HG02943 (cell line): ENCODE measurements around the gene GNAZ.

ENCODE experiments used
- ATAC-seq: cut with Tn5 transposase; IDR thresholded peaks from one replicate; pipeline ENCODE4 v1.9.1; 2021; ENCODE audit warnings: mild to moderate bottlenecking, low read depth, moderate library complexity; ENCODE audit not compliant: unreplicated experiment

The GNAZ gene

GRCh38 chr22:23147617-23148387, 77.5 kb downstream of the GNAZ start:
- no peak for ATAC-seq

GRCh38 chr22:23149743-23150238, 79.5 kb downstream of the GNAZ start:
- no peak for ATAC-seq

- ATAC-seq, result no peak
These were observed 80.4 kb downstream of the GNAZ start for GRCh38 chr22:23150762-23151161.

GRCh38 chr22:23151827-23152226, 81.5 kb downstream of the GNAZ start:
- ATAC-seq, result no peak

- ATAC-seq, result no peak
These were observed 82.2 kb downstream of the GNAZ start for GRCh38 chr22:23152238-23153114.

- no peak for ATAC-seq
These were observed 83.7 kb downstream of the GNAZ start for GRCh38 chr22:23153994-23154393.

GRCh38 chr22:23154461-23154860, 84.1 kb downstream of the GNAZ start:
- no peak for ATAC-seq

- ATAC-seq, result no peak
These were observed 84.8 kb downstream of the GNAZ start for GRCh38 chr22:23155143-23155542.

GRCh38 chr22:23155831-23156230, 85.5 kb downstream of the GNAZ start:
- no peak for ATAC-seq

GRCh38 chr22:23156286-23156685, 86.0 kb downstream of the GNAZ start:
- no peak for ATAC-seq

GRCh38 chr22:23157560-23158515, 87.5 kb downstream of the GNAZ start:
- no peak for ATAC-seq

- ATAC-seq, result no peak
These were observed 88.4 kb downstream of the GNAZ start for GRCh38 chr22:23158516-23159290.

- no peak for ATAC-seq
These were observed 88.9 kb downstream of the GNAZ start for GRCh38 chr22:23159291-23159630.

GRCh38 chr22:23161029-23161428, 90.7 kb downstream of the GNAZ start:
- no peak for ATAC-seq

- ATAC-seq, result no peak
These were observed 91.3 kb downstream of the GNAZ start for GRCh38 chr22:23161574-23161973.

- ATAC-seq, result no peak
These were observed 93.3 kb downstream of the GNAZ start for GRCh38 chr22:23163665-23164064.

- no peak for ATAC-seq
These were observed 93.8 kb downstream of the GNAZ start for GRCh38 chr22:23164091-23164490.

- no peak for ATAC-seq
These were observed 95.9 kb downstream of the GNAZ start for GRCh38 chr22:23166042-23166831.
